ENCODE measurements around the gene LTC4S.

GRCh38 chr5:179823937-179824744 is 30.4 kb downstream of the LTC4S start:
- no peak for TF ChIP-seq CTCF (IDR thresholded peaks at IDR 0.05; ENCODE audit: low read depth, low read length, missing input control)
- TF ChIP-seq MAX (IDR thresholded peaks at IDR 0.05) = no peak
